ENCODE results near the gene MPRIP. TPM values are rescaled to one million over a fixed set of nuclear protein-coding genes. Genes with fewer than 3 reads are reported as not detected.
A peak's percentile ranks its signal among the peaks of the same experiment; 100 is the strongest.
"Not testable (repeated sequence)": the region's sequence is repeated elsewhere in the genome, so short reads cannot be mapped to it uniquely, and the experiment has no call there.

Gene MPRIP
- total RNA-seq, 2 experiments from 2014 or later = 145 to 157 TPM

DNA sequence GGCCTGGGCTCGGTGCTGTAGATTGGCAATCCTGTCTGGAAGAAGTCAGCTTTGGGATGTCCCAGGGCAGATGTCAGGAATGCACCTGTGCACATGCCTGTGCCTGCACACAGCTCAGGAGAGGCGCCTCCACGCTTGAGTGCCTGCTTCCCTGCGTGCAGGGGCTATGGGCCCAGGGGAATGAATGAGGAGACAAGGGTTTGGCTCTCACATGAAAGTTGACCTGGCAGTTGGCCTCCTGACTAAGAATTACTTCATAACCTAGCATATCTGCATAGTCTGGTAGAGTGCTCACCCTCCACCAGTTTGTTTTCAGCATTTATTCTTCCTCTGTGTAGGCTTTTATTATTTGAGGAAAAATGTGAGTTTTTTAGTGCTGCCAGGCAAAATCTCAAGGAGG, 113.8 kb downstream of the MPRIP start:
- Mint-ChIP-seq H3K36me3 (peaks cover 30% of the 10 kb centered on the region), H3K9me3 (no peaks in the 10 kb centered on the region), H3K27me3 (no peaks in the 10 kb centered on the region), H3K27ac (no peak overlapping the region), H3K4me3 (no peak overlapping the region), H3K4me1 (ENCODE audit: low read depth) (peaks cover 42% of the 10 kb centered on the region)
- ChIA-PET POLR2A (no interaction called here), CTCF (interaction anchor here (1.0 kb wide), 1 partner anchor 13 kb away, joined by 4 read pairs; no protein-coding TSS in a partner anchor)
- intact Hi-C loops (cut with micrococcal nuclease) = no loop called here
- no peak for DNase-seq

GRCh38 chr17:17156511-17156910, 114.3 kb downstream of the MPRIP start:
- Mint-ChIP-seq H3K4me1 (ENCODE audit: low read depth) (peaks cover 38% of the 10 kb centered on the region), H3K36me3 (peaks cover 32% of the 10 kb centered on the region), H3K4me3 (no peak overlapping the region), H3K9me3 (no peaks in the 10 kb centered on the region), H3K27ac (no peak overlapping the region), H3K27me3 (no peaks in the 10 kb centered on the region)
- POLR2A ChIA-PET = no interaction called here
- CTCF ChIA-PET = no interaction called here
- no peak for DNase-seq
- intact Hi-C loops (cut with micrococcal nuclease) = no loop called here

GRCh38 chr17:17157041-17157440, 114.8 kb downstream of the MPRIP start:
- H3K4me3 Mint-ChIP-seq = no peak overlapping the region
- no peaks in the 10 kb centered on the region for H3K27me3 Mint-ChIP-seq
- DNase-seq = no peak
- ChIA-PET CTCF (no interaction called here), POLR2A (no interaction called here)
- intact Hi-C loops (cut with micrococcal nuclease) = no loop called here
- H3K4me1 Mint-ChIP-seq (ENCODE audit: low read depth) = peaks cover 33% of the 10 kb centered on the region
- peaks cover 33% of the 10 kb centered on the region for H3K36me3 Mint-ChIP-seq
- no peak overlapping the region for H3K27ac Mint-ChIP-seq
- no peaks in the 10 kb centered on the region for H3K9me3 Mint-ChIP-seq

- CTCF ChIA-PET = not testable (repeated sequence)
Observed at GRCh38 chr17:17158506-17158905, 116.2 kb downstream of the MPRIP start.

GRCh38 chr17:17159571-17159970, 117.3 kb downstream of the MPRIP start:
- Mint-ChIP-seq H3K36me3 (peaks cover 24% of the 10 kb centered on the region), H3K4me1 (ENCODE audit: low read depth) (peaks cover 10% of the 10 kb centered on the region), H3K9me3 (no peaks in the 10 kb centered on the region), H3K27me3 (no peaks in the 10 kb centered on the region), H3K4me3 (no peak overlapping the region), H3K27ac (no peak overlapping the region)
- ChIA-PET POLR2A (interaction anchor here (0.6 kb wide), 1 partner anchor 152 kb away, joined by 3 read pairs; no protein-coding TSS in a partner anchor), CTCF (interaction anchor here (1.0 kb wide), 1 partner anchor 15 kb away, joined by 3 read pairs; no protein-coding TSS in a partner anchor)
- intact Hi-C loops (cut with micrococcal nuclease) = no loop called here
- DNase-seq = no peak

More at GRCh38 chr17:17158506-17158905, 116.2 kb downstream of the MPRIP start:
- POLR2A ChIA-PET; H3K9me3 Mint-ChIP-seq; DNase-seq; H3K27ac Mint-ChIP-seq; H3K27me3 Mint-ChIP-seq; intact Hi-C loops (cut with micrococcal nuclease); H3K4me3 Mint-ChIP-seq: not testable (repeated sequence)
- Mint-ChIP-seq H3K36me3 (peaks cover 29% of the 10 kb centered on the region), H3K4me1 (ENCODE audit: low read depth) (peaks cover 19% of the 10 kb centered on the region)

DNA sequence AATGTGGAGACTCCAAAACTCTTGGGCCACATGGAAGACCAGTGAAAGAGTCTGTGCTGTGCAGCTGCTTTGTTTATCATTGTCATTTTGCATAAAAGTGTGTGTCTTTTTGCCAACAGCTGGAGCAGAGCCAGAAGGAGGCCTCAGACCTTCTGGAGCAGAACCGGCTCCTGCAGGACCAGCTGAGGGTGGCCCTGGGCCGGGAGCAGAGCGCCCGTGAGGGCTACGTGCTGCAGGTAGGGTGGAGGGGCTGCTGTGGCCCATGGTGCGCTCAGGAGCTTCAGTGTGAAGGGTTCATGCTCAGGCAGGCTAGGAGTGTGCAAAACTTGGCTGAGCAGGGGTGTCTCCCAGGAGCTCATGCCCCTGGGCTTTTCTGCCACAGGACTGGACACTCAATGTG, 118.9 kb downstream of the MPRIP start:
- H3K27ac Mint-ChIP-seq = no peak overlapping the region

GRCh38 chr17:17161759-17162158, 119.5 kb downstream of the MPRIP start:
- CTCF ChIA-PET = no interaction called here

More for the DNA sequence above, 118.9 kb downstream of the MPRIP start:
- intact Hi-C loops (cut with micrococcal nuclease) = no loop called here
- CTCF ChIA-PET = no interaction called here
- POLR2A ChIA-PET = no interaction called here
- no peak for DNase-seq
- H3K4me1 Mint-ChIP-seq (ENCODE audit: low read depth) = no peaks in the 10 kb centered on the region
- H3K9me3 Mint-ChIP-seq = no peaks in the 10 kb centered on the region
- H3K36me3 Mint-ChIP-seq = peaks cover 29% of the 10 kb centered on the region
- H3K4me3 Mint-ChIP-seq = no peak overlapping the region
- H3K27me3 Mint-ChIP-seq = no peaks in the 10 kb centered on the region

DNA sequence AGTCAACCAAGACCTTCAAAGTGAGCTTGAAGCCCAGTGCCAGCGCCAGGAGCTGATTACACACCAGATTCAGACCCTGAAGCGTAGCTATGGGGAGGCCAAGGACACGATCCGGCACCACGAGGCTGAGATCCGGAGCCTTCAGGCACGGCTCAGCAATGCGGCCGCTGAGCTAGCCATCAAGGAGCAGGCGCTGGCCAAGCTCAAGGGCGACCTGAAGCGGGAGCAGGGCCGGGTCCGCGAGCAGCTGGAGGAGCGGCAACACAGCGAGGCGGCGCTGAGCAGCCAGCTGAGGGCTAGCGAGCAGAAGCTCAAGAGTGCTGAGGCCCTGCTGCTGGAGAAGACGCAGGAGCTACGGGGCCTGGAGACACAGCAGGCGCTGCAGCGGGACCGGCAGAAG, 121.9 kb downstream of the MPRIP start:
- intact Hi-C loops (cut with micrococcal nuclease) = no loop called here
- Mint-ChIP-seq H3K4me3 (no peak overlapping the region), H3K4me1 (ENCODE audit: low read depth) (peaks cover 9% of the 10 kb centered on the region), H3K36me3 (peaks cover 34% of the 10 kb centered on the region), H3K9me3 (no peaks in the 10 kb centered on the region), H3K27ac (no peak overlapping the region), H3K27me3 (no peaks in the 10 kb centered on the region)
- CTCF ChIA-PET = interaction anchor here (0.6 kb wide), 2 partner anchors 184 to 628 kb away, joined by 3 read pairs; no protein-coding TSS in a partner anchor
- no peak for DNase-seq
- POLR2A ChIA-PET = interaction anchor here (0.9 kb wide), 1 partner anchor 10 kb away, joined by 3 read pairs; no protein-coding TSS in a partner anchor

More at GRCh38 chr17:17161759-17162158, 119.5 kb downstream of the MPRIP start:
- DNase-seq = no peak
- POLR2A ChIA-PET = no interaction called here
- H3K27ac Mint-ChIP-seq = no peak overlapping the region
- peaks cover 32% of the 10 kb centered on the region for H3K36me3 Mint-ChIP-seq
- H3K4me3 Mint-ChIP-seq = no peak overlapping the region
- intact Hi-C loops (cut with micrococcal nuclease) = no loop called here
- H3K9me3 Mint-ChIP-seq = no peaks in the 10 kb centered on the region
- H3K27me3 Mint-ChIP-seq = no peaks in the 10 kb centered on the region
- no peaks in the 10 kb centered on the region for H3K4me1 Mint-ChIP-seq (ENCODE audit: low read depth)

- ChIA-PET CTCF (interaction anchor here (0.6 kb wide), 1 partner anchor 628 kb away, joined by 3 read pairs; no protein-coding TSS in a partner anchor), POLR2A (interaction anchor here (0.9 kb wide), 1 partner anchor 9 kb away, joined by 3 read pairs; no protein-coding TSS in a partner anchor)
- peaks cover 14% of the 10 kb centered on the region for H3K4me1 Mint-ChIP-seq (ENCODE audit: low read depth)
- DNase-seq = no peak
- intact Hi-C loops (cut with micrococcal nuclease) = no loop called here
- H3K9me3 Mint-ChIP-seq = no peaks in the 10 kb centered on the region
- H3K27me3 Mint-ChIP-seq = no peaks in the 10 kb centered on the region
- no peak overlapping the region for H3K4me3 Mint-ChIP-seq
- H3K27ac Mint-ChIP-seq = no peak overlapping the region
- peaks cover 34% of the 10 kb centered on the region for H3K36me3 Mint-ChIP-seq
Observed at GRCh38 chr17:17164676-17165075, 122.4 kb downstream of the MPRIP start.

DNA sequence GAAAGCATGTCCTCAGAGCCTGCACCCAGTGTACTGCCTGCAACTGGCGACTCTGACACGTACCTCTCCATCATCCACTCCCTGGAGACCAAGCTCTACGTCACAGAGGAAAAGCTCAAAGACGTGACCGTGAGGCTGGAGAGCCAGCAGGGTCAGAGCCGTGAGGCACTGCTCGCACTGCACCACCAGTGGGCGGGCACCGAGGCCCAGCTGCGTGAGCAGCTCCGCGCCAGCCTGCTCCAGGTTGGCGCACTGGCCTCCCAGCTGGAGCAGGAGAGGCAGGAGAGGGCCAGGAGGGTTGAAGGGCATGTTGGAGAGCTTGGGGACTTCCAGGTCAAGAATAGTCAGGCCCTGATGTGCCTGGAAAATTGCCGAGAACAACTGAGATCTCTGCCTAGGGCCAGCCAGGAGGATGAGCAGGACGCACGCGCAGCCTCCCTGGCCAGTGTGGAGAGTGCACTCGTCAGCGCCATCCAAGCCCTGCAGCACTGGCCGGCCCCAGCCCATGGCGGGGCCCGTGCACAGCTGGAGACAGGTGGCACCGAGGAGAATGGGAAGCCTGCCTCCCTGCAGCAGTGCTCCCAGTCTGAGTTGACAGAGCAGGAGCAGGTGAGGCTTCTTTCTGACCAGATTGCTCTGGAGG, 123.5 kb downstream of the MPRIP start:
- no peak overlapping the region for H3K27ac Mint-ChIP-seq
- H3K27me3 Mint-ChIP-seq = no peaks in the 10 kb centered on the region
- ChIA-PET POLR2A (no interaction called here), CTCF (no interaction called here)
- no peak overlapping the region for H3K4me3 Mint-ChIP-seq
- no peaks in the 10 kb centered on the region for H3K9me3 Mint-ChIP-seq
- H3K36me3 Mint-ChIP-seq = peaks cover 34% of the 10 kb centered on the region
- H3K4me1 Mint-ChIP-seq (ENCODE audit: low read depth) = peaks cover 23% of the 10 kb centered on the region
- DNase-seq = no peak
- intact Hi-C loops (cut with micrococcal nuclease) = no loop called here

DNA sequence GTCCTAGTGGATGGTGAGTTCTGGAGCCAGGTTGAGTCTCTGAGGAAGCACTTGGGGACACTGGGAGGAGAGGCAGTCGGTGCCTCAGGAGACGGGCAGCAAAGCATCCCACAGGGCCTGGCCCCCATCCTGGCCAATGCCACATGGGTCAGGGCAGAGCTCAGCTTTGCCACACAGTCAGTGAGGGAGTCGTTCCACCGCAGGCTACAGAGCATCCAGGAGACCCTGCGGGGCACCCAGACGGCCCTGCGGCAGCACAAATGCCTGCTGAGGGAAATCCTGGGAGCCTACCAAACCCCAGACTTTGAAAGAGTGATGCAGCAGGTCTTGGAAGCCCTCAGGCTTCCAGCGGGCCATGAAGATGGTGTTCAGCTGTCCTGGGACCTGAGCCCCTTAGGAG, 124.2 kb downstream of the MPRIP start:
- Mint-ChIP-seq H3K27ac (no peak overlapping the region), H3K4me3 (no peak overlapping the region), H3K4me1 (ENCODE audit: low read depth) (peaks cover 29% of the 10 kb centered on the region), H3K9me3 (no peaks in the 10 kb centered on the region), H3K27me3 (no peaks in the 10 kb centered on the region), H3K36me3 (peaks cover 35% of the 10 kb centered on the region)
- DNase-seq = no peak
- POLR2A ChIA-PET = no interaction called here
- CTCF ChIA-PET = interaction anchor here (1.6 kb wide), 1 partner anchor 25 kb away, joined by 4 read pairs; no protein-coding TSS in a partner anchor
- intact Hi-C loops (cut with micrococcal nuclease) = no loop called here

DNA sequence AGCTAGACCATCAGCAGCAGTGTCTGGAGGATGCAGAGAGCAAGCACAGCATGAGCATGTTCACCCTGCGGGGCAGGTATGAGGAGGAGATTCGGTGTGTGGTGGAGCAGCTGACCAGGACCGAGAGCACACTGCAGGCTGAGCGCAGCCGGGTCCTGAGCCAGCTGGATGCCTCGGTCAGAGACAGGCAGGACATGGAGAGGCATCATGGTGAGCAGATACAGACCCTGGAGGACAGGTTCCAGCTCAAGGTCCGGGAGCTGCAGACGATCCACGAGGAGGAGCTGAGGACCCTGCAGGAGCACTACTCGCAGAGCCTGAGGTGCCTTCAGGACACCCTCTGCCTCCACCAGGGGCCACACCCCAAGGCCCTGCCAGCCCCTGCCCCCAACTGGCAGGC, 125.1 kb downstream of the MPRIP start:
- Mint-ChIP-seq H3K4me1 (ENCODE audit: low read depth) (peaks cover 39% of the 10 kb centered on the region), H3K4me3 (no peak overlapping the region), H3K27ac (no peak overlapping the region), H3K27me3 (no peaks in the 10 kb centered on the region), H3K36me3 (peaks cover 34% of the 10 kb centered on the region), H3K9me3 (no peaks in the 10 kb centered on the region)
- intact Hi-C loops (cut with micrococcal nuclease) = no loop called here
- CTCF ChIA-PET = interaction anchor here (1.6 kb wide), 1 partner anchor 25 kb away, joined by 4 read pairs; no protein-coding TSS in a partner anchor
- no peak for DNase-seq
- POLR2A ChIA-PET = no interaction called here

DNA sequence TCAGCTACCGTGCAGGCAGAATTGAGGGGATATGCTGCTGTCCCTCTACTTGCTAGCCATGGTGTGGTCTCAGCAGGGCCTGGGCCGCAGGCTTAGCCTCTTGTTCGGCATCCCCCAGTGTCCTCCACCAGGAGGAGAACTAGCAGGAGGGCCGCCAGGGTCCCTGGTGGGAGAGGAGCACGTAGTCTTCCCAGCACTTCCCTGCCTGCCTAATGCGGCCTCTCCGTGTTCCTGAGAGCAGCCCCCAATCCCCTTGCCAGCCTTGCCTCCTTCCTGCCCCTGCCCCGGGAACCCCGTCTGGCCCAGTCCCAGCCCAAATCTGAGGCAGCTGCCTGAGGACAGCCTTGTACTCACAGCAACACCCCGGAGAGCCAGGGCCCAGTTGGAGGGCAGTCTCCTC, 125.7 kb downstream of the MPRIP start:
- POLR2A ChIA-PET = no interaction called here
- CTCF ChIA-PET = interaction anchor here (1.5 to 1.6 kb wide), 2 partner anchors 26 kb away, joined by 4 read pairs; no protein-coding TSS in a partner anchor
- Mint-ChIP-seq H3K27ac (peak overlapping the region; percentile 2), H3K27me3 (no peaks in the 10 kb centered on the region), H3K9me3 (no peaks in the 10 kb centered on the region), H3K4me3 (no peak overlapping the region), H3K4me1 (ENCODE audit: low read depth) (peaks cover 44% of the 10 kb centered on the region), H3K36me3 (peaks cover 38% of the 10 kb centered on the region)
- intact Hi-C loops (cut with micrococcal nuclease) = no loop called here
- no peak for DNase-seq

All from activated CD4-positive, alpha-beta memory T cell treated with anti-CD3 and anti-CD28 coated beads for 36 hours (primary cell).